CD14-positive monocyte (primary cell): Measurements from ENCODE around the gene SULT1A3. TPM values are rescaled to one million over a fixed set of nuclear protein-coding genes. Genes with fewer than 3 reads are reported as not detected.

Experiments used
- DNase-seq, 3 donors: peaks; one replicate each; pipeline ENCODE4 v3.0.0-alpha.2; 2011 to 2022
- H2AFZ ChIP-seq: 2 replicates; pipeline ENCODE4 v1.6.0; 2012; ENCODE audit warnings: mild to moderate bottlenecking, low read depth, low read length, inconsistent platforms; ENCODE audit not compliant: insufficient read depth, poor library complexity, severe bottlenecking
- H3K27ac ChIP-seq, 2 donors: 1 replicate in 1 of 2; 2 replicates in 1 of 2; pipeline ENCODE4 v1.5.1; 2012 to 2013; ENCODE audit warnings: low read length in 2 of 2, control low read depth in 1 of 2, inconsistent platforms in 1 of 2, low read depth in 1 of 2, mild to moderate bottlenecking in 1 of 2
- H3K27me3 ChIP-seq, 2 donors: one replicate each; pipeline versions ENCODE4 v1.6.0 to v1.6.1; 2011 to 2013; ENCODE audit warnings: low read length in 2 of 2; ENCODE audit not compliant: control insufficient read depth in 2 of 2, insufficient read depth in 2 of 2
- H3K36me3 ChIP-seq, 2 donors: replicated peaks in 1 of 2; 1 replicate in 1 of 2; 2 replicates in 1 of 2; pipeline versions ENCODE4 v1.5.1 to v1.6.1; 2012 to 2013; ENCODE audit warnings: low read length in 2 of 2, control low read depth in 1 of 2, inconsistent platforms in 1 of 2, mild to moderate bottlenecking in 1 of 2; ENCODE audit not compliant: insufficient read depth in 2 of 2, control insufficient read depth in 1 of 2
- H3K4me1 ChIP-seq, 2 donors: 1 replicate in 1 of 2; 2 replicates in 1 of 2; pipeline versions ENCODE4 v1.5.1 to v1.6.1; 2012 to 2013; ENCODE audit warnings: low read length in 2 of 2, control low read depth in 1 of 2, inconsistent platforms in 1 of 2, mild to moderate bottlenecking in 1 of 2, moderate library complexity in 1 of 2; ENCODE audit not compliant: insufficient read depth in 2 of 2, control insufficient read depth in 1 of 2
- H3K4me2 ChIP-seq: replicated peaks from 2 replicates; pipeline ENCODE3; 2012; ENCODE audit warnings: low read length, moderate library complexity, mild to moderate bottlenecking; ENCODE audit not compliant: poor library complexity, severe bottlenecking; ENCODE audit errors: extremely low read depth
- H3K4me3 ChIP-seq, 3 experiments: fragments of 200-600 bp in 1 of 3; sonication (generic) in 1 of 3; replicated peaks in 1 of 3; 1 replicate in 2 of 3; 2 replicates in 1 of 3; pipeline ENCODE4 v1.5.1; 2011 to 2013; ENCODE audit warnings: low read length in 3 of 3, mild to moderate bottlenecking in 3 of 3, control low read depth in 2 of 3, low read depth in 2 of 3, inconsistent platforms in 1 of 3, moderate library complexity in 1 of 3
- H3K79me2 ChIP-seq: 2 replicates; pipeline ENCODE4 v1.6.0; 2012; ENCODE audit warnings: mild to moderate bottlenecking, control low read depth, inconsistent platforms, low read length, moderate library complexity; ENCODE audit not compliant: insufficient read depth
- H3K9ac ChIP-seq: 2 replicates; pipeline ENCODE4 v1.6.0; 2017; ENCODE audit warnings: low read length, mild to moderate bottlenecking; ENCODE audit not compliant: insufficient read depth, poor library complexity, severe bottlenecking
- H3K9me3 ChIP-seq, 2 donors: replicated peaks in 1 of 2; 1 replicate in 1 of 2; 2 replicates in 1 of 2; pipeline versions ENCODE4 v1.5.1 to v1.6.1; 2012 to 2013; ENCODE audit warnings: low read length in 2 of 2, control low read depth in 1 of 2; ENCODE audit not compliant: control insufficient read depth in 1 of 2, insufficient read depth in 1 of 2
- H4K20me1 ChIP-seq: 2 replicates; pipeline ENCODE4 v1.6.0; 2012; ENCODE audit warnings: mild to moderate bottlenecking, low read length, control low read depth, moderate library complexity; ENCODE audit not compliant: insufficient read depth
- H3K27ac Mint-ChIP-seq, 7 donors: one replicate each; pipeline ENCODE4 v1.8.0; 2020; ENCODE audit warnings: mild to moderate bottlenecking in 7 of 7, mixed read lengths in 7 of 7, moderate library complexity in 6 of 7, inconsistent platforms in 2 of 7
- H3K27me3 Mint-ChIP-seq, 3 donors: one replicate each; pipeline ENCODE4 v1.8.0; 2021 to 2022; ENCODE audit warnings: low read depth in 3 of 3, mild to moderate bottlenecking in 3 of 3, mixed read lengths in 3 of 3, moderate library complexity in 3 of 3, inconsistent platforms in 1 of 3
- H3K36me3 Mint-ChIP-seq, 2 donors: one replicate each; pipeline ENCODE4 v1.8.0; 2020; ENCODE audit warnings: mixed read lengths in 2 of 2, inconsistent platforms in 1 of 2, mild to moderate bottlenecking in 1 of 2
- H3K4me1 Mint-ChIP-seq: one replicate; pipeline ENCODE4 v1.8.0; 2020; ENCODE audit warnings: mild to moderate bottlenecking, mixed read lengths
- H3K4me3 Mint-ChIP-seq, 2 donors: one replicate each; pipeline ENCODE4 v1.8.0; 2020; ENCODE audit warnings: mild to moderate bottlenecking in 2 of 2, mixed read lengths in 2 of 2, moderate library complexity in 1 of 2
- H3K9me3 Mint-ChIP-seq, 7 donors: one replicate each; pipeline ENCODE4 v1.8.0; 2020 to 2022; ENCODE audit warnings: mixed read lengths in 7 of 7, mild to moderate bottlenecking in 6 of 7, moderate library complexity in 6 of 7, inconsistent platforms in 2 of 7
- WGBS: methylation state at CpG from one replicate; pipeline ENCODE4 v1.1.5; 2013; ENCODE audit warnings: missing lambda C conversion rate; ENCODE audit not compliant: insufficient coverage; 5-methylcytosine and 5-hydroxymethylcytosine counted together
- intact Hi-C, 2 donors: fragments of 100-400 bp; cut with micrococcal nuclease; formaldehyde crosslinking; loops; one replicate each; pipeline versions ENCODE4 v1.15.0 to v1.15.1; 2023
- polyA plus RNA-seq, 3 donors: library from polyadenylated mRNA; depleted of rRNA in 1 of 3; unstranded in 2 of 3; stranded (reverse) in 1 of 3; fragments of 300-500 nt in 2 of 3; fragments of >200 nt in 1 of 3; fragmentation: Illumina TruSeq in 2 of 3; gene quantifications; 1 replicate in 2 of 3; 2 replicates in 1 of 3; pipeline ENCODE4 v1.2.3, GENCODE V29; 2012 to 2021
- TF ChIP-seq, protein P1 (sequence below): fragments of 200-600 bp; IDR thresholded peaks from one replicate; pipeline ENCODE4 v1.8.0; 2022; ENCODE audit warnings: antibody characterized with exemption, mild to moderate bottlenecking

The SULT1A3 gene
- polyA plus RNA-seq, 3 donors: 20.9 to 29.9 (median 28.3) TPM

GRCh38 chr16:30180741-30181140 is 18.3 kb upstream of the SULT1A3 start:
- Histone ChIP-seq H3K27me3 (no peaks in the 10 kb centered on the region), H3K4me3 (no peak overlapping the region), H4K20me1 (peaks cover 20% of the 10 kb centered on the region), H3K4me1 (peaks cover 36% of the 10 kb centered on the region in 2 donors), H3K9me3 (no peaks in the 10 kb centered on the region), H3K9ac (no peak overlapping the region), H2AFZ (no peak overlapping the region), H3K36me3 (peaks cover 0 to 5% of the 10 kb centered on the region in 2 donors), H3K27ac (no peak overlapping the region), H3K79me2 (peaks cover 32% of the 10 kb centered on the region), H3K4me2 (no peak overlapping the region)
- Mint-ChIP-seq H3K27ac (no peak overlapping the region), H3K9me3 (no peaks in the 10 kb centered on the region), H3K4me1 (peaks cover 31% of the 10 kb centered on the region), H3K27me3 (peaks cover 0 to 5% (median 4%) of the 10 kb centered on the region in 3 donors), H3K4me3 (no peak overlapping the region), H3K36me3 (peaks cover 3 to 10% of the 10 kb centered on the region in 2 donors)
- intact Hi-C loops: no loop called here
- WGBS: 100% methylated on average over 3 of the region's 3 CpGs
- DNase-seq: no peak
- TF ChIP-seq, protein P1, sequence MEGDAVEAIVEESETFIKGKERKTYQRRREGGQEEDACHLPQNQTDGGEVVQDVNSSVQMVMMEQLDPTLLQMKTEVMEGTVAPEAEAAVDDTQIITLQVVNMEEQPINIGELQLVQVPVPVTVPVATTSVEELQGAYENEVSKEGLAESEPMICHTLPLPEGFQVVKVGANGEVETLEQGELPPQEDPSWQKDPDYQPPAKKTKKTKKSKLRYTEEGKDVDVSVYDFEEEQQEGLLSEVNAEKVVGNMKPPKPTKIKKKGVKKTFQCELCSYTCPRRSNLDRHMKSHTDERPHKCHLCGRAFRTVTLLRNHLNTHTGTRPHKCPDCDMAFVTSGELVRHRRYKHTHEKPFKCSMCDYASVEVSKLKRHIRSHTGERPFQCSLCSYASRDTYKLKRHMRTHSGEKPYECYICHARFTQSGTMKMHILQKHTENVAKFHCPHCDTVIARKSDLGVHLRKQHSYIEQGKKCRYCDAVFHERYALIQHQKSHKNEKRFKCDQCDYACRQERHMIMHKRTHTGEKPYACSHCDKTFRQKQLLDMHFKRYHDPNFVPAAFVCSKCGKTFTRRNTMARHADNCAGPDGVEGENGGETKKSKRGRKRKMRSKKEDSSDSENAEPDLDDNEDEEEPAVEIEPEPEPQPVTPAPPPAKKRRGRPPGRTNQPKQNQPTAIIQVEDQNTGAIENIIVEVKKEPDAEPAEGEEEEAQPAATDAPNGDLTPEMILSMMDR: no peak

DNA sequence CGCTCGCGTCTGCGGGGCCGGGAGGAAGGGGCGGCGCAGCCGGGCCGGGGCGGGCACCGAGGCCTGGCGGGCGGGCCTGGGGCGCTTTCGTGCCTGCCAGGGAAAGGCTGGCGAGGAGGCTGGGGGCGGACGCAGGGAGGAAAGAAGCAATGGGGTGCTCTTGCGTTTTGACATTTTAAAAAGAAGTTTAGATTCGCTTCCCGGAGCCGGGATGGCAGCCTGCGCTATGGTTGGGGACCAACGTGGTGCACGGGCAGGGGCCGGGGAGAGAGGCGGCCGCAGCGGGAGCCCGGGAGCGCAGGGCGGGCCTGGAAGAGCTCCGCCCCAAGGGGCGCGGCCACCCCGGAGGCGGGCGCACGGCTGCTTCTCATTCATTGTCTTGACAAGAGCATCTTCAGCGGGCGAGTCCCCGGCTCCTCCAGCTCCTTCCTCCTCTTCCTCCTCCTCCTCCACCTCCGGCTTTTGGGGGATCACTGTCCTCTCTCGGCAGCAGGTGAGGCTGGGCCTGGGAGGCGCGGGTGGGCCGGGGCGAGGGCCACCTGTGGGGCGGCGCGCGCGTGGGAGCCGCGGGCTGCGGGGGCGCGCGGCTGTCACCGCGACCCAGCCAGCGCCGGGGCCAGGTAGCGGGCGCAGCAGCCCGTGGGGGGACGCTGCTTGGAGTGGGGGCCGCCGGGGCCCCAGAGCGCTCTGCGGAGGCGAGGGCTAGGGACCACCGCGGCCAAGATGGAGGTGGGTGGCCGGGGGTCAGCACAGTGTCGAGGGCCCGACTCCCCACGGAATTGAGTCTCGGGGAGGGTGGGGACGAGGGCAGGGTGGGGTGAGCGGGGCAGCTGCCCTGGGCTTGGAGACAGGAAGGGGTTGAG is 15.6 kb upstream of the SULT1A3 start, which contains the start of gene CORO1A:
Gene CORO1A (plus strand): TSS at position 370 of the 863 bp plus-strand sequence. CDS start 1,608 bp downstream, outside the sequence.
- Mint-ChIP-seq H3K9me3 (no peaks in the 10 kb centered on the region), H3K27ac (peak within 1 kb of the TSS; percentile 85 to 95 (median 93)), H3K4me3 (peak within 1 kb of the TSS; percentile 97 to 99), H3K4me1 (peaks cover 35% of the 10 kb centered on the region), H3K36me3 (peaks cover 19 to 34% of the 10 kb centered on the region in 2 donors), H3K27me3 (peaks cover 0 to 5% (median 4%) of the 10 kb centered on the region in 3 donors)
- no peaks in the 10 kb centered on the region for H3K9me3 ChIP-seq
- H3K4me1 ChIP-seq: peaks cover 45 to 48% of the 10 kb centered on the region in 2 donors
- peak within 1 kb of the TSS; percentile 86 for H2AFZ ChIP-seq
- DNase-seq: peak; percentile 59 to 72 (median 61)
- H3K27ac ChIP-seq: peak within 1 kb of the TSS; percentile 62 to 70
- under 1% methylated on average over 76 of the region's 81 CpGs for WGBS
- intact Hi-C loops: no loop called here
- H3K4me3 ChIP-seq: peak within 1 kb of the TSS; percentile 70 to 97 (median 88)
- peak within 1 kb of the TSS; percentile 74 for H3K9ac ChIP-seq
- H3K27me3 ChIP-seq: no peaks in the 10 kb centered on the region
- peaks cover 57% of the 10 kb centered on the region for H3K79me2 ChIP-seq
- H3K4me2 ChIP-seq: peak within 1 kb of the TSS; percentile 96
- H4K20me1 ChIP-seq: peaks cover 47% of the 10 kb centered on the region
- TF ChIP-seq, protein P1: no peak
- peaks cover 22 to 29% of the 10 kb centered on the region in 2 donors for H3K36me3 ChIP-seq
